GM19438 (cell line): ENCODE results near the gene CDHR3.

ENCODE experiments used
- ATAC-seq: cut with Tn5 transposase; IDR thresholded peaks from one replicate; pipeline ENCODE4 v1.9.1; 2021; ENCODE audit warnings: low read depth; ENCODE audit not compliant: unreplicated experiment

Gene CDHR3, protein sequence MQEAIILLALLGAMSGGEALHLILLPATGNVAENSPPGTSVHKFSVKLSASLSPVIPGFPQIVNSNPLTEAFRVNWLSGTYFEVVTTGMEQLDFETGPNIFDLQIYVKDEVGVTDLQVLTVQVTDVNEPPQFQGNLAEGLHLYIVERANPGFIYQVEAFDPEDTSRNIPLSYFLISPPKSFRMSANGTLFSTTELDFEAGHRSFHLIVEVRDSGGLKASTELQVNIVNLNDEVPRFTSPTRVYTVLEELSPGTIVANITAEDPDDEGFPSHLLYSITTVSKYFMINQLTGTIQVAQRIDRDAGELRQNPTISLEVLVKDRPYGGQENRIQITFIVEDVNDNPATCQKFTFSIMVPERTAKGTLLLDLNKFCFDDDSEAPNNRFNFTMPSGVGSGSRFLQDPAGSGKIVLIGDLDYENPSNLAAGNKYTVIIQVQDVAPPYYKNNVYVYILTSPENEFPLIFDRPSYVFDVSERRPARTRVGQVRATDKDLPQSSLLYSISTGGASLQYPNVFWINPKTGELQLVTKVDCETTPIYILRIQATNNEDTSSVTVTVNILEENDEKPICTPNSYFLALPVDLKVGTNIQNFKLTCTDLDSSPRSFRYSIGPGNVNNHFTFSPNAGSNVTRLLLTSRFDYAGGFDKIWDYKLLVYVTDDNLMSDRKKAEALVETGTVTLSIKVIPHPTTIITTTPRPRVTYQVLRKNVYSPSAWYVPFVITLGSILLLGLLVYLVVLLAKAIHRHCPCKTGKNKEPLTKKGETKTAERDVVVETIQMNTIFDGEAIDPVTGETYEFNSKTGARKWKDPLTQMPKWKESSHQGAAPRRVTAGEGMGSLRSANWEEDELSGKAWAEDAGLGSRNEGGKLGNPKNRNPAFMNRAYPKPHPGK

DNA sequence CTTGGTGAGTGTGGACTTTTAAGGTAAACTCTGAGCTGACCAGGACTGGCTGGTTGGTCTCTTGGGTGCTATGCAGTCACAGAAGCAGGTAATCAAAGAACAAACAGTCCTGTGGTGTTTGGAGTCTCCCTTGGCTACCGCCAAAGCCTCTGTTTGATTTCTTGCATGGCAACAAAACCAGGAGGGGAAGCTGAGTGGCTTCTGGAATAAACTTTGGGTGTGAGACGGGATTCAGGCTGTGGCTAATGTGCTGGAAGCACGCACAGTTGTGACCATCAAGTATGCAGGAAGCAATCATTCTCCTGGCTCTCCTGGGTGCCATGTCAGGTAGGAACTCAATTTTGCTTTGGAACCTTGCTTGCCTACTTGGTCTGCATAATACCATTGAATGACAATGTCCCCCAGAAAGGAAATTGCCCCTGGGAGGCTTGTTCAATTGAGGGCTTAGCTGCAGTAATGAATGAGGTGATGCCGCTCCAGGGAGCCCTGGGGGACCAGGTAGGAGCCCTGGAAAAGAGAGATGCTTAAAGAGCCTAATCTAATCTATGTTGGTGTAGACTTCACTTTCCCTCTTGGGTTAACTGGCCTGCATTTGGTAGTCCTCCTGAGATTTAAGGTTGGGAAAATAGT is at the start of gene CDHR3:
Gene CDHR3 (plus strand): TSS at position 227 of the 630 bp plus-strand sequence. CDS start 55 bp downstream, at position 282.
- no peak for ATAC-seq

GRCh38 chr7:105913947-105914346 is 49.1 kb upstream of the CDHR3 start:
- ATAC-seq: no peak

- no peak for ATAC-seq
Measured at GRCh38 chr7:105916603-105917002, 46.5 kb upstream of the CDHR3 start.

DNA sequence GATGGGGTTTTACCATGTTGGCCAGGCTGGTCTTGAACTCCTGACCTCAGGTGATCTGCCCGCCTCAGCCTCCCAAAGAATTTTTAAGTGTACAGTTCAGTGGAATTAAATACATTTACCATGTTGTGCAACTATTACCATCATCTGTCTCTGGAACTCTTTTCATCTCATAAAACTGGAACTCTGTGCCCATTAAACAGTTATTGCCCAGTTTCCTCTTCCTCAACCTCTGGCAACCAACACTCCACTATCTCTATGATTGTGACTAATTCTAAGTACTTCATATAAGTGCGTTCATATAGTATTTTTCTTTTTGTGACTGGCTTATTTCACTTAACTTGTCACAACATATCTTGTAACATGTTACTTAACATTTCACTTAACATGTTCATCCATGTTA is 45.4 kb upstream of the CDHR3 start:
- ATAC-seq: no peak

GRCh38 chr7:105920766-105921165 is 42.3 kb upstream of the CDHR3 start:
- no peak for ATAC-seq

DNA sequence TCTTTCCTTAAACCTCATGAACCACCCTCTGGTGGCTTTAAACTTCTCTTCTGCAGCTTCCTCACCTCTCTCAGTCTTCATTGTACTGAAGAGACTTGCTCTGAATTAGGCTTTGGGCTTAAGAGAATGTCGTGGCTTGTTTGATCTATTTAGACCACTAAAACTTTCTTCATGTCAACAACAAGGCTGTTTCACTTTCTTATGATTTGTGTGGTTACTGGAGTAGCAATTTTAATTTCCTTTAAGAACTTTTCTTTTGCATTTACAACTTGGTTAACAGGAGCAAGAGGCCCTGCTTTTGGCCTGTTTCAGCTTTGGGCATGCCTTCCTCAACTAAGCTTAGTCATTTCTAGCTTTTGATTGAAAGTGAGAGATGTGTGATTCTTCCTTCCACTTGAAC is 38.1 kb upstream of the CDHR3 start:
- ATAC-seq: peak; percentile 58

DNA sequence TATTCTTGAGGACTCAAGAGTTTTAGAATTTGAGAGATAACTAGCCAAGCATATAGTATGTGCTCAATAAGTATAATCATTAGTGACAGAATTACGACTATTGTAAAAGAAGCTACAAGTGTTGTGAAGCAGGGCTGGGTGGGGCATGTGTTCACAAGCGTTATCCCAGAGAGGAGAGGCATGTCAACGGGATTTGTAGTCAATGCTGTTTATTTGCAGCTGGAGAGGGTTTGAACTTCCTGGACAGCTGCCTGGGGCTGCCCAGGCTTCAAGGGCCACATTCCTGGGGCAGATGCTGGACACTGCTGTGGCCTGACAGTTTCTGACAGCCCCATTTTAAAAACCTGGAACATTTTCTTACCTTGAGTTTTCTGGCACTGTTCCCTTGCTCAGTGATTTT is 36.9 kb upstream of the CDHR3 start:
- ATAC-seq: no peak

GRCh38 chr7:105931179-105931578 is 31.9 kb upstream of the CDHR3 start:
- no peak for ATAC-seq

DNA sequence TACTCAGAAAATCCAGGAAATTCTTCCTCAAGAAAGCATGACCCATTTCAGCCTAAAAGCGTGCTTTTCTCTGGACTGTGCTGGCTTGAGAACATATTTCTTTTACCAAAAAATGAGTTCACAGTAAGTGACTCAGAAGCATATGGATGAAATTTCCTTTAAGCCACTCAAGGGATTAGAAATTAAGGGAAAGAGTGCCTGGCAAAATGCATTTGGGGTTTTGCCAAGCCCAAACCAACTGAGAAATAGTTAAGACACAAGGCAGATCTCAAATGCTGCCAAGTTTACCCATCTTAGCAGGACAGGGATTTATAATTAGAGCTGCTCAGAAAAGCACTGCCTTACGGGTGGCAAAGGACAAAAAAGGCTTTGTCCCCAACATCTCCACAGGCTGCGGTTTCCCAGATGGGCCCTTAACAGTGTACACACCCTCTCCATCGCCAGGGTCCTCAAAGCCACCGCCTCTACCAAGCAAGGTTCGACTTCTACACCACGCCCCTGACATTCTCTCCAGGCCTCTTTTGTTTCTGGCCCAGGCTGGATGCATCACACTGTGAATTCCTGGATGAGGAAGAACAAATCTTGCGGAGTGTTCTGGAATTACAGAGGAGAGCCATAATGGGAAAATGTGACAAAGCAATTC is 30.1 kb upstream of the CDHR3 start:
- no peak for ATAC-seq

GRCh38 chr7:105934572-105935185 is 28.4 kb upstream of the CDHR3 start:
- no peak for ATAC-seq

- no peak for ATAC-seq
Measured at GRCh38 chr7:105935250-105935649, 27.8 kb upstream of the CDHR3 start.

DNA sequence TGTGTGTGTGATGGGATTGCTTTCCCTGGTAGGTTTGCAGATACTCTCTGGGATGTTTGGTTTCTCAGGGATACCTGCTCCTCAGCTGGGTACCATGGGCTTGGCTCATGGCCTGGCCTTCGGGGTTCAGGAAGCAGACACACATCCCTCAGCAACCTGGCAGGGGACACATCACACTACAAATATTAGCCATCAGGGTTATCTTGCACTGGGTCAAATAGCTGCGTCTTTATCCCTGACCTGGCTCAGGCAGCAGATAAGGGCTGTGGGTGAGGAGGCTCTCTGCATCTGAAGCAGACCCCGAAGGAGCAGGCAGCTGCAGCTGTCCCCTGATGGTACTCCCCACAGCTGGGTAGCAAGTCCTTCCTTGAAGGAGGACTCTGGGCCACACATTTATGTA is 25.7 kb upstream of the CDHR3 start:
- no peak for ATAC-seq

GRCh38 chr7:105940109-105940508 is 23.0 kb upstream of the CDHR3 start:
- ATAC-seq: no peak

- no peak for ATAC-seq
Measured at GRCh38 chr7:105941596-105941995, 21.5 kb upstream of the CDHR3 start.

GRCh38 chr7:105943486-105943885 is 19.6 kb upstream of the CDHR3 start:
- ATAC-seq: no peak

DNA sequence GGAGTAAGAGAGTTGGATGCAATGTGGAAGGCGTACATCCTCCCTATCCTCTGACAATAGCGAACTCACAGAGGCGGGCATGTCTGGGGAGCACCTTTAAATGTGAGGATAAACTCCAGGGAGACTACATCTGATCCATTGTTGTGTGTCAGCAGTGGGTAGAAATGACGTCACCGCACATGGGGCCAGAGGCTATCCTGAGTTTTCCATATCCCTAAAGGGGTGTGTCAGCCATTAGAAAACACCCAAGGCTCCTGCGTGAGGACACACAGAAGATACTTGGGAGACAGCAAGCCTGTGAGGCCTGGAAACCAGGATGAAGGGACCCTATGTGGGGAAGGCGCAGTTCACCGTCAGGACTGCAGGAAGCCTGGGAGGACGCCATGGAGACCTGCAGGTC is 17.2 kb upstream of the CDHR3 start:
- ATAC-seq: no peak

GRCh38 chr7:105951597-105951996 is 11.5 kb upstream of the CDHR3 start:
- no peak for ATAC-seq

DNA sequence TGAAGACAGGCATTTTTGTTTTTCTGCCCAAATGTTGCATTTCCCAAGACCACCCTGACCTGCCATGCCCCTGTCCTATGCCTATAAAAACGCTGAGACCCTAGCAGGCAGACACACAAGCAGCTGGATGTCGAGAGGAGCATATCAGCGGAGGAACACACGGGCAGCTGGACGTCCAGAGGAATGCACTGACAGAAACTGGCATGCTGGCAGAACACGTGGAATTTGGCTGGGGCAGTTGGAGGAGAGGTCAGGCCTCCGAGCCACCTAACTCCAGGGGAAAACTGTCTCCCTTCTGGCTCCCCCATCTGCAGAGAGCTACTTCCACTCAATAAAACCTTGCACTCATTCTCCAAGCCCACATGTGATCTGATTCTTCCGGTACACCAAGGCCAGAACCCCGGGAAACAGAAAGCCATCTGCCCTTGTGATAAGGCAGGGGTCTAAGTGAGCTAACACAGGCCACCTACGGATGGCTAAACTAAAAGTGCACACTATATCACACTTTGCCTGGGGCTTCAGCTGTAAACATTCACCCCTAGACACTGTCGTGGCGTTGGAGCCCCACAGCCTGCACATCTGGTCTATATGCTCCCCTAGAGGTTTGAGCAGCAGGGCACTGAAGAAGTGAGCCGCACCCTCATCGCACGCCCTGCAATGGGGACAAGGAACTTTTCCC is 10.0 kb upstream of the CDHR3 start:
- no peak for ATAC-seq

- no peak for ATAC-seq
Measured at GRCh38 chr7:105954711-105955110, 8.4 kb upstream of the CDHR3 start.
